ENCODE data around the gene EEF1AKMT3.

Gene EEF1AKMT3

GRCh38 chr12:57735198-57735855, 37.1 kb upstream of the EEF1AKMT3 start:
- no peak for DNase-seq

- no peak for DNase-seq
Measured at GRCh38 chr12:57735952-57736740, 36.3 kb upstream of the EEF1AKMT3 start.

- DNase-seq = no peak
Measured at GRCh38 chr12:57736741-57737466, 35.5 kb upstream of the EEF1AKMT3 start.

- DNase-seq = no peak
Measured at GRCh38 chr12:57737467-57738460, 34.6 kb upstream of the EEF1AKMT3 start.

- no peak for DNase-seq
Measured at GRCh38 chr12:57738661-57739237, 33.7 kb upstream of the EEF1AKMT3 start, which contains the start of gene AGAP2. AGAP2 (minus strand) TSS chr12:57738742; CDS start chr12:57738246, 496 bp downstream.

- DNase-seq = no peak
Measured at GRCh38 chr12:57739387-57739786, 33.0 kb upstream of the EEF1AKMT3 start.

GRCh38 chr12:57739914-57740538, 32.4 kb upstream of the EEF1AKMT3 start:
- DNase-seq = no peak

GRCh38 chr12:57740656-57741412, 31.6 kb upstream of the EEF1AKMT3 start:
- DNase-seq = peak; percentile 71

GRCh38 chr12:57741413-57741789, 31.0 kb upstream of the EEF1AKMT3 start:
- DNase-seq = no peak

GRCh38 chr12:57741844-57742738, 30.3 kb upstream of the EEF1AKMT3 start:
- DNase-seq = peak; percentile 71

- no peak for DNase-seq
Measured at GRCh38 chr12:57743769-57744168, 28.6 kb upstream of the EEF1AKMT3 start.

- DNase-seq = peak; percentile 80
Measured at GRCh38 chr12:57744194-57744776, 28.1 kb upstream of the EEF1AKMT3 start.

GRCh38 chr12:57744777-57745484, 27.5 kb upstream of the EEF1AKMT3 start, which contains the start of gene TSPAN31:
TSPAN31 (plus strand) TSS chr12:57745039; CDS start chr12:57745155, 116 bp downstream.
- peak; percentile 88 for DNase-seq

GRCh38 chr12:57745485-57745881, 26.9 kb upstream of the EEF1AKMT3 start:
- DNase-seq = no peak

GRCh38 chr12:57746025-57746424, 26.4 kb upstream of the EEF1AKMT3 start:
- DNase-seq = no peak

GRCh38 chr12:57749061-57749460, 23.4 kb upstream of the EEF1AKMT3 start:
- DNase-seq = no peak

- DNase-seq = peak; percentile 16
Measured at GRCh38 chr12:57750561-57751431, 21.6 kb upstream of the EEF1AKMT3 start.
